CD14-positive monocyte (primary cell): ENCODE data around the gene CRMP1. TPM values are rescaled to one million over a fixed set of nuclear protein-coding genes. Genes with fewer than 3 reads are reported as not detected.
A peak's percentile ranks its signal among the peaks of the same experiment; 100 is the strongest.

Source experiments
- DNase-seq, 3 donors: peaks; one replicate each; pipeline ENCODE4 v3.0.0-alpha.2; 2011 to 2022
- H2AFZ ChIP-seq: 2 replicates; pipeline ENCODE4 v1.6.0; 2012; ENCODE audit warnings: mild to moderate bottlenecking, low read depth, low read length, inconsistent platforms; ENCODE audit not compliant: insufficient read depth, poor library complexity, severe bottlenecking
- H3K27ac ChIP-seq, 2 donors: 1 replicate in 1 of 2; 2 replicates in 1 of 2; pipeline ENCODE4 v1.5.1; 2012 to 2013; ENCODE audit warnings: low read length in 2 of 2, control low read depth in 1 of 2, inconsistent platforms in 1 of 2, low read depth in 1 of 2, mild to moderate bottlenecking in 1 of 2
- H3K27me3 ChIP-seq, 2 donors: one replicate each; pipeline versions ENCODE4 v1.6.0 to v1.6.1; 2011 to 2013; ENCODE audit warnings: low read length in 2 of 2; ENCODE audit not compliant: control insufficient read depth in 2 of 2, insufficient read depth in 2 of 2
- H3K36me3 ChIP-seq, 2 donors: replicated peaks in 1 of 2; 1 replicate in 1 of 2; 2 replicates in 1 of 2; pipeline versions ENCODE4 v1.5.1 to v1.6.1; 2012 to 2013; ENCODE audit warnings: low read length in 2 of 2, control low read depth in 1 of 2, inconsistent platforms in 1 of 2, mild to moderate bottlenecking in 1 of 2; ENCODE audit not compliant: insufficient read depth in 2 of 2, control insufficient read depth in 1 of 2
- H3K4me1 ChIP-seq, 2 donors: 1 replicate in 1 of 2; 2 replicates in 1 of 2; pipeline versions ENCODE4 v1.5.1 to v1.6.1; 2012 to 2013; ENCODE audit warnings: low read length in 2 of 2, control low read depth in 1 of 2, inconsistent platforms in 1 of 2, mild to moderate bottlenecking in 1 of 2, moderate library complexity in 1 of 2; ENCODE audit not compliant: insufficient read depth in 2 of 2, control insufficient read depth in 1 of 2
- H3K4me2 ChIP-seq: replicated peaks from 2 replicates; pipeline ENCODE3; 2012; ENCODE audit warnings: low read length, moderate library complexity, mild to moderate bottlenecking; ENCODE audit not compliant: poor library complexity, severe bottlenecking; ENCODE audit errors: extremely low read depth
- H3K4me3 ChIP-seq, 3 experiments: fragments of 200-600 bp in 1 of 3; sonication (generic) in 1 of 3; replicated peaks in 1 of 3; 1 replicate in 2 of 3; 2 replicates in 1 of 3; pipeline ENCODE4 v1.5.1; 2011 to 2013; ENCODE audit warnings: low read length in 3 of 3, mild to moderate bottlenecking in 3 of 3, control low read depth in 2 of 3, low read depth in 2 of 3, inconsistent platforms in 1 of 3, moderate library complexity in 1 of 3
- H3K79me2 ChIP-seq: 2 replicates; pipeline ENCODE4 v1.6.0; 2012; ENCODE audit warnings: mild to moderate bottlenecking, control low read depth, inconsistent platforms, low read length, moderate library complexity; ENCODE audit not compliant: insufficient read depth
- H3K9ac ChIP-seq: 2 replicates; pipeline ENCODE4 v1.6.0; 2017; ENCODE audit warnings: low read length, mild to moderate bottlenecking; ENCODE audit not compliant: insufficient read depth, poor library complexity, severe bottlenecking
- H3K9me3 ChIP-seq, 2 donors: replicated peaks in 1 of 2; 1 replicate in 1 of 2; 2 replicates in 1 of 2; pipeline versions ENCODE4 v1.5.1 to v1.6.1; 2012 to 2013; ENCODE audit warnings: low read length in 2 of 2, control low read depth in 1 of 2; ENCODE audit not compliant: control insufficient read depth in 1 of 2, insufficient read depth in 1 of 2
- H4K20me1 ChIP-seq: 2 replicates; pipeline ENCODE4 v1.6.0; 2012; ENCODE audit warnings: mild to moderate bottlenecking, low read length, control low read depth, moderate library complexity; ENCODE audit not compliant: insufficient read depth
- H3K27ac Mint-ChIP-seq, 7 donors: one replicate each; pipeline ENCODE4 v1.8.0; 2020; ENCODE audit warnings: mild to moderate bottlenecking in 7 of 7, mixed read lengths in 7 of 7, moderate library complexity in 6 of 7, inconsistent platforms in 2 of 7
- H3K27me3 Mint-ChIP-seq, 3 donors: one replicate each; pipeline ENCODE4 v1.8.0; 2021 to 2022; ENCODE audit warnings: low read depth in 3 of 3, mild to moderate bottlenecking in 3 of 3, mixed read lengths in 3 of 3, moderate library complexity in 3 of 3, inconsistent platforms in 1 of 3
- H3K36me3 Mint-ChIP-seq, 2 donors: one replicate each; pipeline ENCODE4 v1.8.0; 2020; ENCODE audit warnings: mixed read lengths in 2 of 2, inconsistent platforms in 1 of 2, mild to moderate bottlenecking in 1 of 2
- H3K4me1 Mint-ChIP-seq: one replicate; pipeline ENCODE4 v1.8.0; 2020; ENCODE audit warnings: mild to moderate bottlenecking, mixed read lengths
- H3K4me3 Mint-ChIP-seq, 2 donors: one replicate each; pipeline ENCODE4 v1.8.0; 2020; ENCODE audit warnings: mild to moderate bottlenecking in 2 of 2, mixed read lengths in 2 of 2, moderate library complexity in 1 of 2
- H3K9me3 Mint-ChIP-seq, 7 donors: one replicate each; pipeline ENCODE4 v1.8.0; 2020 to 2022; ENCODE audit warnings: mixed read lengths in 7 of 7, mild to moderate bottlenecking in 6 of 7, moderate library complexity in 6 of 7, inconsistent platforms in 2 of 7
- CTCF ChIP-seq: fragments of 200-600 bp; IDR thresholded peaks from one replicate; pipeline ENCODE4 v1.8.0; 2022; ENCODE audit warnings: antibody characterized with exemption, mild to moderate bottlenecking
- WGBS: methylation state at CpG from one replicate; pipeline ENCODE4 v1.1.5; 2013; ENCODE audit warnings: missing lambda C conversion rate; ENCODE audit not compliant: insufficient coverage; 5-methylcytosine and 5-hydroxymethylcytosine counted together
- intact Hi-C, 2 donors: fragments of 100-400 bp; cut with micrococcal nuclease; formaldehyde crosslinking; loops; one replicate each; pipeline versions ENCODE4 v1.15.0 to v1.15.1; 2023
- polyA plus RNA-seq, 3 donors: library from polyadenylated mRNA; depleted of rRNA in 1 of 3; unstranded in 2 of 3; stranded (reverse) in 1 of 3; fragments of 300-500 nt in 2 of 3; fragments of >200 nt in 1 of 3; fragmentation: Illumina TruSeq in 2 of 3; gene quantifications; 1 replicate in 2 of 3; 2 replicates in 1 of 3; pipeline ENCODE4 v1.2.3, GENCODE V29; 2012 to 2021

Gene CRMP1
- polyA plus RNA-seq, 3 donors: not detected

- H3K27me3 Mint-ChIP-seq: peaks cover 59 to 83% (median 66%) of the 10 kb centered on the region in 3 donors
- H3K9ac ChIP-seq: no peak overlapping the region
- no peak overlapping the region for H2AFZ ChIP-seq
- no peak for TF ChIP-seq CTCF
- H3K36me3 ChIP-seq: no peaks in the 10 kb centered on the region
- no peaks in the 10 kb centered on the region for H3K4me1 ChIP-seq
- H3K4me3 Mint-ChIP-seq: peak overlapping the region in 1 of 2 donors; percentile 82
- no peak overlapping the region for H3K4me3 ChIP-seq
- peaks cover 7 to 24% of the 10 kb centered on the region in 2 donors for H3K9me3 ChIP-seq
- DNase-seq: no peak
- no peak overlapping the region for H3K4me2 ChIP-seq
- no peaks in the 10 kb centered on the region for H3K36me3 Mint-ChIP-seq
- H3K4me1 Mint-ChIP-seq: no peaks in the 10 kb centered on the region
- H3K27me3 ChIP-seq: peaks cover 41 to 69% of the 10 kb centered on the region in 2 donors
- no peak overlapping the region for H3K27ac ChIP-seq
- intact Hi-C loops: no loop called here
- WGBS: 41% methylated on average over 7 of the region's 8 CpGs
- peaks cover 0 to 18% (median 10%) of the 10 kb centered on the region in 7 donors for H3K9me3 Mint-ChIP-seq
- no peaks in the 10 kb centered on the region for H4K20me1 ChIP-seq
- H3K79me2 ChIP-seq: no peaks in the 10 kb centered on the region
- no peak overlapping the region for H3K27ac Mint-ChIP-seq
Observed at GRCh38 chr4:5889002-5889696, 3.7 kb downstream of the CRMP1 start.

GRCh38 chr4:5888222-5889001, 4.5 kb downstream of the CRMP1 start:
- H3K9ac ChIP-seq: no peak overlapping the region
- H3K4me3 Mint-ChIP-seq: peak overlapping the region in 1 of 2 donors; percentile 82
- intact Hi-C loops: no loop called here
- H3K79me2 ChIP-seq: no peaks in the 10 kb centered on the region
- H3K36me3 ChIP-seq: no peaks in the 10 kb centered on the region
- H3K27ac Mint-ChIP-seq: no peak overlapping the region
- H3K27ac ChIP-seq: no peak overlapping the region
- peaks cover 0 to 18% (median 10%) of the 10 kb centered on the region in 7 donors for H3K9me3 Mint-ChIP-seq
- H3K4me1 ChIP-seq: no peaks in the 10 kb centered on the region
- peaks cover 52 to 76% (median 58%) of the 10 kb centered on the region in 3 donors for H3K27me3 Mint-ChIP-seq
- no peak overlapping the region for H2AFZ ChIP-seq
- DNase-seq: no peak
- H4K20me1 ChIP-seq: no peaks in the 10 kb centered on the region
- no peaks in the 10 kb centered on the region for H3K36me3 Mint-ChIP-seq
- H3K27me3 ChIP-seq: peaks cover 36 to 62% of the 10 kb centered on the region in 2 donors
- no peak overlapping the region for H3K4me3 ChIP-seq
- 2% methylated on average over 59 of the region's 81 CpGs for WGBS
- H3K4me2 ChIP-seq: no peak overlapping the region
- H3K9me3 ChIP-seq: peaks cover 7 to 24% of the 10 kb centered on the region in 2 donors
- H3K4me1 Mint-ChIP-seq: no peaks in the 10 kb centered on the region
- no peak for TF ChIP-seq CTCF
